ENCODE results near the gene LAPTM5.

DNA sequence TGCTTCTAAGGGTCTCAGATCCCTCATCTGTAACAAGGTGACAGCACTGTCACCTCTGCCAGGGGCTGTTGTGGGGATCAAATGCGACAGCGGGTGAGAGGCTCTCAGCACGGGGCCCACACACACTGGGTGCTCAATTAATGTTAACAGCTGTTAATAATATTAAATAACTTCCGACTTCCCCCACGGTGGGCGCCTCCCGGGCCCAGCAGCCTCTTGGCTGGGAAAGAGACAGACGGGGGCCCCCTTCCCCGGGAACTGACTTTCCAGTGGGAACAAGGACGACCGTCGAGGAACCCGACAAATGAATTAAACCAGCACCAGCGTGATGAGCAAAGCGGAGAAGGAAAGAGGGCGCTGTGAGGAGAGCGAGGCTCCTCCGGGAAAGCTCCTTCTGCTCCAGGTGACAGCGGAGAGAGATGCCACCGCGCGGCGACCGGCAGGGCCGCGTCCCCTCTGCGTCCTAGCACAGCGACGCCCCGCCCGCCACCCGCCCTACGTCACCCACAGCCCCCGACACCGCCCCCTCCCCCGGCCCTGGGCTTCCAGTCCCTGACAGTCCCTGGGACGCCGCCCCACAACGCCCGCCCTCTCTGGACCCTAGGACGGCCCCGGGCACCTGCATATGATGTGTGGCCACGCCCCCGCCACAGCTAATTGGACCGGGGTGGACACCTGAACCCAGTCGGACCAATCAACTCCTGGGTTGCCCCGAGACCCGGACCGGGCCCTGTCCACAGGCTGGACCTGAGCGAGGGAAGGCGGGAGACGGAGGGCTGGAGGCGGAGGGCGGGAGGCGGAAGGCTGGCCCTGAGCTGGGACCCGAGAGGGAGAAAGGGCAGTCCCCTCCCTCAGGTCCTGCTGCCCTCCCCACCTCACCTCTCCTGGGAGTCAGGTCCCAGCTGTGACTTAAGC lies 72.4 kb downstream of the LAPTM5 start:
- TF ChIP-seq, protein P1, sequence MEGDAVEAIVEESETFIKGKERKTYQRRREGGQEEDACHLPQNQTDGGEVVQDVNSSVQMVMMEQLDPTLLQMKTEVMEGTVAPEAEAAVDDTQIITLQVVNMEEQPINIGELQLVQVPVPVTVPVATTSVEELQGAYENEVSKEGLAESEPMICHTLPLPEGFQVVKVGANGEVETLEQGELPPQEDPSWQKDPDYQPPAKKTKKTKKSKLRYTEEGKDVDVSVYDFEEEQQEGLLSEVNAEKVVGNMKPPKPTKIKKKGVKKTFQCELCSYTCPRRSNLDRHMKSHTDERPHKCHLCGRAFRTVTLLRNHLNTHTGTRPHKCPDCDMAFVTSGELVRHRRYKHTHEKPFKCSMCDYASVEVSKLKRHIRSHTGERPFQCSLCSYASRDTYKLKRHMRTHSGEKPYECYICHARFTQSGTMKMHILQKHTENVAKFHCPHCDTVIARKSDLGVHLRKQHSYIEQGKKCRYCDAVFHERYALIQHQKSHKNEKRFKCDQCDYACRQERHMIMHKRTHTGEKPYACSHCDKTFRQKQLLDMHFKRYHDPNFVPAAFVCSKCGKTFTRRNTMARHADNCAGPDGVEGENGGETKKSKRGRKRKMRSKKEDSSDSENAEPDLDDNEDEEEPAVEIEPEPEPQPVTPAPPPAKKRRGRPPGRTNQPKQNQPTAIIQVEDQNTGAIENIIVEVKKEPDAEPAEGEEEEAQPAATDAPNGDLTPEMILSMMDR (conservative IDR thresholded peaks at IDR 0.05 in 1 of 2, IDR thresholded peaks at IDR 0.05 in 1 of 2; ENCODE audit: extremely low read depth in 1 of 2, insufficient read depth in 1 of 2, low read depth in 1 of 2, low read length in 2 of 2) = peak in 1 of 2 donors; percentile 22
- TF ChIP-seq EZH2 (IDR thresholded peaks at IDR 0.05; ENCODE audit: borderline replicate concordance, low read length) = no peak
